IPS DF 4.7 (cell line): ENCODE data around the gene TAC4.

Experiments used
- DNase-seq: peaks from one replicate; pipeline ENCODE4 v3.0.0-alpha.2; 2013; ENCODE audit warnings: low spot score; ENCODE audit errors: extremely low read depth

Gene TAC4, protein sequence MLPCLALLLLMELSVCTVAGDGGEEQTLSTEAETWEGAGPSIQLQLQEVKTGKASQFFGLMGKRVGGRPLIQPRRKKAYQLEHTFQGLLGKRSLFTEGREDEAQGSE

DNA sequence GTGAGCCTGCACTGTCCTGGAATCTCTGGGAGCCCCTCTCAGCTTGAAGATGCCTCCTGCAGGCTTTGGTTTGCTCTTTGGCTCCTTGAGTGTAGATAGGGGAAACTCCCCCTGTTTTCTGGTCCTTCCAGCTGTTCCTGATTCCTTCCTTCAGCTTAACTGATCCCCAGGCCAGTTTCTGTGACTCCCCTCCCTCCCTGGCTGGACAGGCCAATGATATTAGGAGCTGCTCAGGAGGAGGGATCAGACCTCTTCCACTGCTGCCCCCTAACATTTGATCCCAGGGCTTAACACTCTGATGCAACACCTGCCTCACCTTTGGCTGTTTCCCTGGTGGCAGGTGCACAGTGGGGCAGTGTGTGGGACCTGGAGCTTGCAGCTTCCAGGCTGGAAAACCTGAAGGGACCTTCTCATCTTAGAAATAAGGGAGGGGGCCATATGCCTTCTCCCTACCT, at the start of gene TAC4:
Gene TAC4 (minus strand): TSS at position 51 of the 455 bp plus-strand sequence. CDS start 52 bp downstream, outside the sequence.
- DNase-seq = no peak

DNA sequence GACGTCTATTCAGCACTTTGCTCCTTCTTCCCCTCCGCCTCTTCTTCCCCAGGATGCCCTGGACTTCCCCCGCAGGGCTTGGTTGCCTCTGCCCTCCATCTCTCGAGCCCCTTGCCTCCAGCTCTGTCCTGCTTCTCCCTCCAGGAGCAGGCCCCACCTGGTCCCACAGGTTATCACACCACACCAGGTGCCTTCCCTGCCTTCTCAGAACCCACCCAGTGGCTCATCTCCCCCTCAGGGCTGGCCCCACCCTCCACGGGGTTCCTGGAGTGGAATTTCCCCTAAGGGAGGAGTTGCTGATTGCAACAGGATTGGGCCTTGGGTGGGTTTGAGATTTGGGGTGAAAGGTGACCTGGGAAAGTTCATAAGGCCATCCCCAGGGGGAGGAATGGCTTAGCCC, 49.0 kb upstream of the TAC4 start:
- DNase-seq = no peak

DNA sequence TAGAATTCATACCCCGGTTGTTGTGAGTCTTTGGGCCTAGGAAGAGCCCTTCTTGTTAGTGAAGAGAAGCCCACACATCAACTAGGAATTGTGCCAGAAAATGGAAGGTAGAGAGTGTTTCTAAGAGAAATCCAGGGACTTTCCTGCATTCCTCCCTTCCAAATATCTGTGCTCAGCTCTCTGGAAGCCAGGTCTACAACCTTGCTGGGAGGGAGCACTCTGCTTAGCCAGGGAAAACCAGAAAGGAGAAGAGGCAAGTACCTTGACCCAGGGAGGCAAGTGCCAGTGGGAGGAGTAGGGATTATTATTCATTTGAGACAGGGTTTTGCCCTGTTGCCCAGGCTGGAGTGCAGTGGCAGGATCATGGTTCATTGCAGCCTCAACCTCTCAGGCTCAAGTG, 48.4 kb upstream of the TAC4 start:
- no peak for DNase-seq

DNA sequence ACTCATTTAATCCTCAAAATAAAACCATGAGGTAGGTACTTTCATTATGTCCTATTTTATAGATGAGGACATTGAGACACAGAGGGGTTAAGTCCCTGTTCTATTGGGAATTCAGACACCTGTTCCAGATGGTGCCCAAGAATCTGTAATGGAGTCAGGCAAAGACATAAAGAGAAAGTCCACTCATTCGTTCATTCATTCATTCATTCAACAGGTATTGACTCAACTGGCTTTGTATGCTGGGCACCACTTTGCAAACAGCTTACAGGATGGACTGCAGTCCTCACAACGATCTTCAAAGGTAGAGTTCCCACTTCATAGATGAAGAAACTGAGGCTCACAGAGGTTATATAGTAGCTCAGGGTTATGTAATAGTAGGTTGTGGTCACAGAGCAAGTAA, 47.9 kb upstream of the TAC4 start:
- DNase-seq = no peak

DNA sequence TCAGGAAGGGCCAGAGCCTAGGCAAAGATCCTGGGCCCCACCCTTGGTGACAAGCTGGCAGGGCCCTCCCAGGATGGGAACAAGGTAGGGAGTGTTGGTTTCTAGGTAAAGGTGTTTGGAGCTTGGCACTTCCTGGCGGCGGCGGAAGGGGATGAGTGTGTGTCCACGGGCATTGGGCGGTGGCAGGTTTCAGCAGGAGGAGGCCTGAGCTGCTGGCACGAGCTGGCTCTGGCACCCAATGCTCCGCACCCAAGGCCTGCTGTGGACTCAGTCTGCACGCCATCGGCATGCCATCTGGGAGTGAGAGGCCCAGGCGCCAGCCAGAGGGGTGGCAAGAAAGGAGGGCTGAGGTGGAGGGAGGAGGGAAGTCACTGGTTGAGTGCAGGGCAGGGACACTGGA, 46.9 kb upstream of the TAC4 start:
- no peak for DNase-seq

DNA sequence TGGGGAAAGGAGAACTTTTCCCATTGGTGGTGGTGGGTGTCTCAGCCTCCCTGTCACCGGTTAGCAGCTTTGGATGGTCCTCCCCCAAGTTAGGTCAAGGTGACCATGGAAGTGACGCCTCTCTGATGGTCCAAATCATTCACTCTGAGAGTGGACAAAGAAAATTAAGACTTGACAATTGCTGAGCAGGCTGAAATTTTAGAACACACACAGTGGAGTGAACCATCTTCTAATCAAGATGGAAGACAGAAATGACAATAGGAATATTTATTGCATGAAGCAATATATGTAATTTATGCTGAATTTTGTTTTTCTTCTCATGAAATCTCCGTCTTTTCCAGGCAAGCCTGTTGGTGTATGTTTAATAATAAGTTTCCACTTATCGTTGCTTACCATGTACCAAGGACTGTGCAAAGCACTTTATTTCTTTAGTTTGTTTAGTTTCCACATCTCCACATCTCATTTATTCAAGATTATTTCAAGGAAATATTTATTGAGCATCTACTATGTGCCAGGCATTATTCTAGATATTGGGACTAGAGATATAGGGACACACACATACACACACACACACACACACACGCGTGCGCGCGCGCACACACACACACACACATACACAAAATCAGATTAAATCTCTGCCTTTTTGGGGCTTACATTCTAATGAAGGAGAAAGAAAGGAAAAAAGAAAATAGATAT, 44.0 kb upstream of the TAC4 start:
- DNase-seq = no peak

DNA sequence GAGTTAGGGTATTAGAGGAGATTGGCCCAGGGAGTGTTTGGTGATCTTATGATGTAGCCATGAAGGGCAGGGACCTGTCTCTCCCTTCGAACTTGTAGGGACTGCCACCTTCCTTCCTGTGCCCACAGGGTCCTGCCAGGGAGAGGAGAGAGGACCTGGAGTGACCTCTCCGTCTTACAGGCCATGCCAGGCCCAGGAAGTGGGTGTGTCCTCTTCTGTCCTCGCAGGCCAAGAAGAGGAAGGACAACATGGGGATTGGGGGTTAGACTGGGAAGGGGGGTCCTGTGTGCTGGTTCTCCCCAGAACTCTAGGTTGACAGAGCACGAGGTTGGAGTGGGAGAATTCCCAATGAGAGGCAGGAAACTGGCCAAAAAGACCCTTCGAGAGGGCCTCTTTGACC, 43.4 kb upstream of the TAC4 start:
- no peak for DNase-seq

DNA sequence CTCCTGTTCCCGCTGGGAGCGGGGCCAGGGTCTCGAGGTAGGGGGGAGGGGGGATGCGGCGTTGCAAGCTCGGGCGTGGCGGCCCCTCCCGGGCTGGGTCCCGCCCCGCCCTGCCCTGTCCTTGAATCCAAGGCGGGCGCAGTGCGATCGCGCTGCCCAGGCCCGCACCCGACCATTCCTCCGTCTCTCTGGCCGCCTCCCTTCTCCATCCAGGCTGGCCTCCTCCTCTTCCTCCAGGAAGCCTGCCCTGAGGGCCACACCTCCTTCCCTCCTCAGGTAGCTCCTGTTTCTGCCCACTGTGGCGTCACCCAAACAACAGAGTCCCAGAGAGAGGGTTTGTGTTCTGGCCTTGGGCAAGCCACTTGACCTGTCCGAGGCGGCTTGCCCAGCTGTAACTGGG, 43.0 kb upstream of the TAC4 start:
- no peak for DNase-seq

DNA sequence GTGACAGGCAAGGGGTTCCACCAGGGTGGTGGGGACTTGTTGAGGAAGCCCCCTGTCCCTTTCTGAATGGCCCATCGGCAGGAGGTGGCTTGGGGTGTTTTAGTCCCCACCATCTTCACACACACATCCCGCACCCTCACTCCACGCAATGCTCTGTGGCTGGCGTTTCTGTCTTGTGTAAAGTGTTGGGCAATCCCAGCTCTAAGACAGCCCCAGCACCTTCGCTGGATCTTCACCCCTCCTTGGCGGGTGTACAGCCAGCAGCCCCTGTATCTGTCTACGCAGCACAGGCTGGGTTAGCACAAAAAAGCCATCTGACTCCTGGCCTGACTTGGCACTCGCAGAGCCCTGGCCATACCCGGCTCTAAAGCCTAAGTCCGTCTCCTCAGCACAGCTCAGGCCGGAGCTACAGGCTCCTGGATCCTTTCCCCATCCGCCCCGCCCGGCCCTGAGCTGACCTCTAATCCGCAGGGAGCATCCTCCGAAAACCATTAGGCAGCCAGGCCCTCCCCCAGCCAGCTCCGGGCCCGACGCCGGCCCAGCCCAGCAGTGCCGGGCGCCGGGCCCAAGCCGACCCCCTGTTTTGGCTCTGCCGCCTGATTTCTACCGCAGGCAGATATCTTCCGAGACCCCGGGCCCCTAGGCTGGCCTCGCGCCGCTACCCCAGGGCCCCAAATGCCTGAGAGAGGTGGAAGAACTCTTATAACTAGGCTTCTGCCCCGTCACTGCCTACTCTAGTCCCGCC, 42.4 kb upstream of the TAC4 start:
- DNase-seq = no peak

DNA sequence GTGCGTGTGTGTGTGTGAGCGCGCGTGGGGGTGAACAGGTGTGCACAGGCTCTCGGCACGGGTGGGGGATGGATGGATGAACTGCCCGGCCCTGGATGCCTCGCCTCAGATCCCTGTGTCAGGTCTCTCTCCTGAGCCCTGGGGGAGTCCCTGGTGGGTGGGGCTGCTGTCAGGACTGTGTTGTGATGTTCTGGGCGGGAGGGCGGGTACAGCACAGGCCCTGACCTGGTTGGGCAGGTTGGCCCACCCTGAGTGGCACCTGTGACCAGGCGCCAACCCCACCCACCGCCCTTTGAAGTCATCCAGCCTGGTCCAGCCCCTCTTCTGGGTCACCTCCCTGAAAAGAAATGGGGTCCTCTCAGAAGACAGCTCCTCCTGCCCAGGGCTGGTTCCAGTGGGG, 41.6 kb upstream of the TAC4 start:
- no peak for DNase-seq

DNA sequence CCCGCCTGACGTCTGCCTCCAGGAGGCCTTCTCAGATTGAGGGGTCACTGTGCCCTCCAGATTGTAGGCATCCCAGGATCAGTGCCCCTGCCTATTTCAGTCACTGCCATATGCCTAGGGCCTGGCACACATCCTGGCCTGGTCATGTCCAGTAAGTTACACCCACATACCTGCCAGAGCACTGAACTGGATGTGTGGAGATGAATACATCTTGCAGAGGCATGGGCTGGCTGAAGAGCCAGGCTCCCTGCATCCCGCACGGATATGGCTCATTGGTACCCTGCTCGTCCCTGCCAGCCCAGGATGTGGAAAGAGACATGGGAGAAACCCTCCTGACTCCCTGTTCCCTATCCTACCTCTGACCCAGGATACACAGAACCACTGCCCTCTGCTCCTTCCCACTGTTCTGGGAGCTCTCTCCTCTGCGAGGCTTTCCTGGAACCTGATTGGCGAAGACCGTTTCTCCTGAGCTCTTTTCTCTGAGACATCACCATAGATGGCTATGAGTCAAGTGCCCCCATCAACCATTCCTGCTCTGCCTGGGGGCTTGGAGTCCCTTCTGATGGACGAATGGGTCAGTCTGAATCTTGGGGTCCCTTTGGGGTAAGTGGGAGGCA, 40.0 kb upstream of the TAC4 start:
- no peak for DNase-seq

DNA sequence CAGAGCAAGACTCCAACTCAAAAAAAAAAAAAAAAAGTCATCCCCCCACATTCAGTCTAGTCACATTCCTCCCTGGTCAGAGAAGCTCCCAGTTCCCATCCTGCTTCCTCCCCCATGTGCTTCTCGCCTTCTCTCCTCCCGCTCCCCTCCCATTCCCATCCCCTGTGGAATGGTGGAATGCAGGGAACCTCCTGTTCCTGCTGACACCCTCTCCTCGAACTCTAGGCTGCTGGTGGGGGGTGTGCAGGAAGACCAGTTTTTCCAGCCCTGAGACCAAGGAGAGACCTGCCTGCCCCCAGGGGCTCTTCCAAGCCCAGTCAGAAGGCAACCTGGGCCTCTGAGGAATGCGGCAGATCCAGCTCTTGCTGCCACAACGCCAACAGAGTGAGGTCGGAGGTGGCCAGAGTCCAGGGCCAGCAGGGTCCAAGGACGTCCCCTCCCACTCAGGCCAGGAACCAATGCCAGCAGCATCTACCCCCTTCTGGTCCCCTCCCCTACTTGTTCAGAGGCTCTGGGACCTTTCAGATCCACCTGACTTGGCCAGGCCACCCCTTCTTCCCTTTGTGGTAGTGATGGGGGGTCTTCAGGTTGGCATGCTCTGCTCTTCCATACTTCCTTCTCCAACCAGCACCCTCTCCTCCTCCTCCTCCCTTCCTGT, 39.3 kb upstream of the TAC4 start:
- no peak for DNase-seq

DNA sequence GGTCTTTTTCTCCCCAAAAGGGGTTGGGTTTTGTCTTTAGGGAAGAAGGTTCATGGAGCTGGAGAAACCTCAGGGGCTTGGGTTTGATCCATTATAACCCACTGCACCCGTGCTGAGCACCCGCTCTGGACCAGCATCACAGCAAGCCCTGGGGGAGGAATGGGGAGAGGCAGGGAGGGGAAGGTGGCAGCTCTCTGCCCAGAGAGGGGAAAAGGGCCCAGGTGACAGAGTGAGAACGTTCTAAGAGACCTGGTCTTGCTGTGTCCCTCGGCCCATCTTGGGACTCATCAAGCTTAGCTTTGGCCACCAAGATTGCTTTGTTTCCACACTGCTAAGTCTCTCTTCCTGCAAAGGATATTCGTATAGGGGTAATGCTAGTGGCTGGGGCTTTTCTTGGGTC, 38.2 kb upstream of the TAC4 start:
- DNase-seq = no peak

DNA sequence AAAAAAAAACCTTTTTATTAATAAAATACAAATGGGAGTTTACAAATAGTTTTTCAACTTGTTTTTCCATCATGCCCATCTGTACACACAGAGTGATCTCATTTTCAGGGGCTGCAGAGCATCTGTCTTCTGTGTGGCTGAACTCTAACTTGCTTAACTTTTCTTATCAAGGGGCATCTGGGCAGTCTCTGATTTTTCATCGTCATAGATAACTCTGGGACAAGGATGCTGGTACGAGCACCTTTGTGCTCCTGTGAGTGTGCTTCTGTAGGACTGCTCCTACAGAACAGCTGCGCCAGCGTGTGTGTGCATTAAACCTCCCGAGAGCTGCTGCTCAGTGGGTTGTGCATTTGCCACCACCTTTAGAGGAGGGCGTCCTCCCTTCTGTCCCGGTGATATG, 34.6 kb upstream of the TAC4 start:
- no peak for DNase-seq

DNA sequence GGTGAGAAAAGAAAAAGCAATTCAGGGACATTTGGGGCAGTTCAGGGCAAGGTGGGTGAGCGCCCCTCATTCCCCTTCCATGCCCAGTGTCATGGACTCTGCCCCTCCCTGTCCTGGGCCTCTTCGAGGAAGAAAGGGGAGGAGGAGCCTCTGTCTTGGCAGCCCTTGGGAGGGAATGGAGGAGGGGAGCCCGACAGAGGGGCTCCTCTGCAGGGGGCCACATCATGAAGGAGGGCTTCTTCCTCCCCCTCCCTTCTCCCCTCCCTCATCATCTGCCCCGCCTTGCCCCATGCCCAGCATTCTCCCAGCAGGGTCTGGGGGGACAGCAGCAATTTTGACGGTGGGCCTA, 33.2 kb upstream of the TAC4 start:
- no peak for DNase-seq

DNA sequence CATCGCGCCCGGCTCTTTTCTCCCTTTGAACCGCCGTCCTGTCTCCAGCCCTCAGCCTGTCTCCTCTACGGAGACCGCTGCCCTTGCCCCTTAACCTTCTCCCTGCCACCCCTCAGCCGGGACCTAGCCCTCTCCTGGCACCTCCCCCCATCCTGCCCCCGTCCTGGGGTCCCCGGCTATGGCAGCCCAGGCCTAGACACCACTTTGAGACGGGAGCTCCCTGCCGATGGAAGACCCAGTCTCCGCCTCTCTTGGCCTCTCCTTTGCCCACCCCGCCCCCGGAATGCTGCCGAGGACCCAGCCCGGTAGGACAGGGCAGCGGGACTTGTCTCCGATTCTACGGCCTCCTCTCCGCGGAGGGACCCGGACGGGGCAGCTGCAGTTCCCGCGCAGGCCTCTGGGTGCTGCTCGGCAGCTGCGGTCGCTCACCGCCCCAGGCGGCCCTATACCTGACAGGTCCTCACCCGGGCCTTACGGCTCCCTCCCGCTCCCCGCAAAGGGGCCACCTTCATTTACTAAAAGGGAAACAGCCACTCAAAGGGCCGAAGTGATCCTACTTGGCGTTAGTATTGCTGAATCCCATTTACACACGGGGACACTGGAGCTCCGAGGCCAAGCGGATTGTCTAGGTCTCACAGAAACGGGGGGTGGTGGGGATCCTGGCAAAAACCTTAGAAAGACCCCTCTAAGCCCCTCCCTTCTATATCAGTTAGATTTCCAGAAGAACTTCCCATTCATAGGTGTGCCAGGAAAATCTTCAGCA, 32.6 kb upstream of the TAC4 start:
- no peak for DNase-seq

DNA sequence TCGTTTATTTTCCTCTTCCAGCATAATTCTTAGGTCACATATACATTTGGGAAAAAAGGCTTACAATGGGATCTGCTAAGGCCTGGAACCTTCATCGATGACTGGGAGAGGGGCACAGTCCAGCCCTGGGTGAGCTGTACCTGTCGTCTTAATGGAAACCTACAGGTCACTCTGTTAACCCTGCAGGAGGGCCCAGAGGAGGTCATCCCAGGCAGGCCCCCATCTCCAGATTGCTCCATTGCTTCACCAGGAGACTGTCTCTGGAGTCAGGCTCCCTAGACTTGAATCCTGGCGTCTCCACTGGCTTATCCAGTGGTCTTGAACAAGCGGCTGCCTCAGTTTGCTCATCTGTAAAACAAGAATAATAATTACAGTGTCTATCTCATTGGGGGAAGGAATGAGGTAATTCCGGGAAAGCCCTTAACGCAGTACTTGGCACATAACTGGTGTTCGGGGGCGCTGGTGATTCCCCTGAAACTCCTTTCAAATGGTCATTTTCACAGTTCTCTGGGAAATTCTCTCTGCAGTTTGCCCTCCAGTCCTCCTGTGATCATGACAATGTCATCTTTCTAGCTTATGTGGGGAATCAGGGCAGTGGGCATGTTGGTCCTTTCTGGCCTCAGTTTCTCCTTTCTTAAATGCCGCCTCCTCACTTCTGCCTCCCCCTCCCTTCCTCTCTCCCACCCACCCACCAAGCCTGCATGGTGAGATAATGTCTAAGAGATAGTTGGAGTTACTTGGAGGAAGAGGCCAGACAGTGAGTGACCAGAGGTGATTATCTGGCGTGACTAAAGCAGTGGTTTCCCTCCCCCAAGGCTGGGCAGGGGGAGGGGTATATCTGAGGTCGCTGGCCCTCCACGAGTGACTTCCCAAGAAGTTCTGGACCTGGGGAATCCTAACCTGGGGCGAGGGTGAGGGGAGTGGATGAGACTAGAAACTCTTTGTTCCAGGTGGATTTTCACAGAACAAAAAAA, 31.3 kb upstream of the TAC4 start:
- DNase-seq = no peak

DNA sequence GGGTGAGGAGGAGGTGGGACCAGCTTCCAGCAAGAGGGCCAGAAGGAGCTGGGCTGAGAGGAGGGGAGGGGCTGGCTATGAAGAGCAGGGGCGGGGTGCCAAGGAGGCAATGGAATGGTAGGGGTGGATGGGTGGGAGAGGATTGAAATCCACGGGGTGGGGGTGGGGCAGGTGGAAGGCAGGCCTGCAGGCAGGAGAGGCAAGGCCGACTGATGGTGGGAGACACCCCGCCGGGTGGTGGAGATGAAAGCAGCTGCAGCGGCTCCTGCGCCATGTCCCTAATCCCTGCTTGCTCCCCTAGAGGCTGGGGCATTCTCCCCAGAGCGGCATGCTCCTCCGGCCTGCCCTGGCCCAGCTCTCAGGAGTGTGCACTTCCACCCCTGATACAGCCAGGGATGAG, 27.8 kb upstream of the TAC4 start:
- no peak for DNase-seq

DNA sequence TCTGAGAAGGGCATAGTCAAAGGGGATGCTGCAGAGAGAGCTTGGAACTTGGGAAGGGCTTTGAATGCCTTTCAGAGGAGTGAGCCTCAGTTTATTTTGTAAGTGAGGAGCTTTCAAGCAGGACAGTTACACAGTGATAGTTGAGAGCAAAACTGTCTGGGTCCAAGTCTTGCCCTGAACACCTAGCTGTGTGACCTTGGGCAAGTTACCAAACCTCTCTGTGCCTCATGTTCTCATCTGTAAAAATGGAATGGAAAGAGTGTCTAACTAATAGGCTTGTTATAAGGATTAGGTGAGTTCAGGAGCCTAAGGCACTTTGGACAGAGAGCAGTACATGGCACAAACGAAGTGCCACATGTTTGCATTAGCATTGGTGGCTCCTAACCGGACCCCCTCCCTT, 27.0 kb upstream of the TAC4 start:
- no peak for DNase-seq

DNA sequence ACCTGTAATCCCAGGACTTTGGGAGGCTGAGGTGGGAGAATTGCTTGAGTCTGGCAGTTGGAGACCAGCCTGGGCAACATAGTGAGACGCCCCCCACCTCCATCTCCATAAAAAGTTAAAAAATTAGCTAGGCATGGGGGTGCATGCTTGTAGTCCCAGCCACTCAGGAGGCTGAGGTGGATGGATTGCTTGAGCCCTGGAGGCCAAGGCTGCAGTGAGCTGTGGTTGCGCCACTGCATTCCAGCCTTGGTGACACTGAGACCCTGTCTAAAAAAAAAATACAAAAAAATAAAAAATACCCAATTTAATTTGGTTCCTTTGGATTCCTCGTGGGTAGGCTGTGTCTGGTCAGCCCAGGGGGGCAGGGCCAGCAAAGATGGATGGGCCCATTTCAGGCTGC, 26.1 kb upstream of the TAC4 start:
- no peak for DNase-seq
